ENCODE results near the gene DPF3. TPM values are rescaled to one million over a fixed set of nuclear protein-coding genes. Genes with fewer than 3 reads are reported as not detected.
A peak's percentile ranks its signal among the peaks of the same experiment; 100 is the strongest.

The DPF3 gene
- total and polyA plus RNA-seq, 2 donors from 2014 or later, result 2.3 to 2.8 TPM

GRCh38 chr14:72925171-72925759 is 31.4 kb upstream of the DPF3 start:
- Histone ChIP-seq H3K9ac (ENCODE audit: low read length in 3 of 3) (peak overlapping the region in 1 of 3 donors; percentile 88), H3K36me3 (ENCODE audit: control insufficient read depth in 2 of 3, insufficient read depth in 3 of 3, low read length in 3 of 3) (no peaks in the 10 kb centered on the region), H3K4me1 (ENCODE audit: control insufficient read depth in 2 of 3, insufficient read depth in 2 of 3, low read depth in 1 of 3, low read length in 3 of 3) (no peaks in the 10 kb centered on the region), H3K27me3 (ENCODE audit: control insufficient read depth, insufficient read depth, low read length) (no peaks in the 10 kb centered on the region), H3K4me3 (ENCODE audit: low read length in 3 of 3) (peak overlapping the region in 2 of 3 donors; percentile 83 to 85), H3K27ac (ENCODE audit: low read depth in 2 of 2, low read length in 2 of 2) (peak overlapping the region in 1 of 2 donors; percentile 88), H3K9me3 (ENCODE audit: control insufficient read depth in 2 of 3, insufficient read depth in 1 of 3, low read length in 3 of 3) (no peaks in the 10 kb centered on the region)
- intact Hi-C loops (cut with DNase I), result no loop called here
- DNase-seq (peak in 3 of 5 donors; percentile 16 to 52 (median 45)), FAIRE-seq (no peak)
- no peak for TF ChIP-seq CTCF (IDR thresholded peaks at IDR 0.05; ENCODE audit: borderline replicate concordance, extremely low read depth, insufficient read depth)

- no peak for TF ChIP-seq CTCF (IDR thresholded peaks at IDR 0.05; ENCODE audit: borderline replicate concordance, extremely low read depth, insufficient read depth)
- FAIRE-seq, result no peak
- H3K9ac ChIP-seq (ENCODE audit: low read length in 3 of 3), result no peak overlapping the region
- no peak for DNase-seq
- H3K4me3 ChIP-seq (ENCODE audit: low read length in 3 of 3), result no peak overlapping the region
- H3K27ac ChIP-seq (ENCODE audit: low read depth in 2 of 2, low read length in 2 of 2), result no peak overlapping the region
- H3K4me1 ChIP-seq (ENCODE audit: control insufficient read depth in 2 of 3, insufficient read depth in 2 of 3, low read depth in 1 of 3, low read length in 3 of 3), result no peaks in the 10 kb centered on the region
- intact Hi-C loops (cut with DNase I), result no loop called here
- H3K9me3 ChIP-seq (ENCODE audit: control insufficient read depth in 2 of 3, insufficient read depth in 1 of 3, low read length in 3 of 3), result no peaks in the 10 kb centered on the region
- H3K27me3 ChIP-seq (ENCODE audit: control insufficient read depth, insufficient read depth, low read length), result no peaks in the 10 kb centered on the region
- H3K36me3 ChIP-seq (ENCODE audit: control insufficient read depth in 2 of 3, insufficient read depth in 3 of 3, low read length in 3 of 3), result no peaks in the 10 kb centered on the region
Measured at GRCh38 chr14:72924337-72924736, 30.4 kb upstream of the DPF3 start.

GRCh38 chr14:72921396-72921795 is 27.5 kb upstream of the DPF3 start:
- no peak overlapping the region for H3K27ac ChIP-seq (ENCODE audit: low read depth in 2 of 2, low read length in 2 of 2)
- no peaks in the 10 kb centered on the region for H3K36me3 ChIP-seq (ENCODE audit: control insufficient read depth in 2 of 3, insufficient read depth in 3 of 3, low read length in 3 of 3)
- no peak for DNase-seq
- intact Hi-C loops (cut with DNase I), result no loop called here
- no peak for TF ChIP-seq CTCF (IDR thresholded peaks at IDR 0.05; ENCODE audit: borderline replicate concordance, extremely low read depth, insufficient read depth)
- no peak overlapping the region for H3K9ac ChIP-seq (ENCODE audit: low read length in 3 of 3)
- H3K4me1 ChIP-seq (ENCODE audit: control insufficient read depth in 2 of 3, insufficient read depth in 2 of 3, low read depth in 1 of 3, low read length in 3 of 3), result peaks cover 0 to 6% (median 0%) of the 10 kb centered on the region in 3 donors
- no peaks in the 10 kb centered on the region for H3K27me3 ChIP-seq (ENCODE audit: control insufficient read depth, insufficient read depth, low read length)
- no peaks in the 10 kb centered on the region for H3K9me3 ChIP-seq (ENCODE audit: control insufficient read depth in 2 of 3, insufficient read depth in 1 of 3, low read length in 3 of 3)
- H3K4me3 ChIP-seq (ENCODE audit: low read length in 3 of 3), result no peak overlapping the region
- no peak for FAIRE-seq

- intact Hi-C loops (cut with DNase I), result no loop called here
- no peaks in the 10 kb centered on the region for H3K9me3 ChIP-seq (ENCODE audit: control insufficient read depth in 2 of 3, insufficient read depth in 1 of 3, low read length in 3 of 3)
- H3K4me3 ChIP-seq (ENCODE audit: low read length in 3 of 3), result no peak overlapping the region
- no peak for TF ChIP-seq CTCF (IDR thresholded peaks at IDR 0.05; ENCODE audit: borderline replicate concordance, extremely low read depth, insufficient read depth)
- no peak overlapping the region for H3K9ac ChIP-seq (ENCODE audit: low read length in 3 of 3)
- peaks cover 0 to 6% (median 0%) of the 10 kb centered on the region in 3 donors for H3K4me1 ChIP-seq (ENCODE audit: control insufficient read depth in 2 of 3, insufficient read depth in 2 of 3, low read depth in 1 of 3, low read length in 3 of 3)
- no peak overlapping the region for H3K27ac ChIP-seq (ENCODE audit: low read depth in 2 of 2, low read length in 2 of 2)
- H3K36me3 ChIP-seq (ENCODE audit: control insufficient read depth in 2 of 3, insufficient read depth in 3 of 3, low read length in 3 of 3), result no peaks in the 10 kb centered on the region
- H3K27me3 ChIP-seq (ENCODE audit: control insufficient read depth, insufficient read depth, low read length), result no peaks in the 10 kb centered on the region
- FAIRE-seq, result no peak
- no peak for DNase-seq
Measured at GRCh38 chr14:72920008-72920407, 26.1 kb upstream of the DPF3 start.
